GM19240 (cell line): ENCODE data around the gene LHPP.

ENCODE experiments used
- DNase-seq: peaks from one replicate; pipeline ENCODE4 v3.0.0; 2011; ENCODE audit warnings: low spot score; ENCODE audit not compliant: insufficient read length

LHPP gene

GRCh38 chr10:124592101-124592500 is 130.5 kb downstream of the LHPP start:
- no peak for DNase-seq

GRCh38 chr10:124592736-124593430 is 131.3 kb downstream of the LHPP start:
- DNase-seq = no peak

DNA sequence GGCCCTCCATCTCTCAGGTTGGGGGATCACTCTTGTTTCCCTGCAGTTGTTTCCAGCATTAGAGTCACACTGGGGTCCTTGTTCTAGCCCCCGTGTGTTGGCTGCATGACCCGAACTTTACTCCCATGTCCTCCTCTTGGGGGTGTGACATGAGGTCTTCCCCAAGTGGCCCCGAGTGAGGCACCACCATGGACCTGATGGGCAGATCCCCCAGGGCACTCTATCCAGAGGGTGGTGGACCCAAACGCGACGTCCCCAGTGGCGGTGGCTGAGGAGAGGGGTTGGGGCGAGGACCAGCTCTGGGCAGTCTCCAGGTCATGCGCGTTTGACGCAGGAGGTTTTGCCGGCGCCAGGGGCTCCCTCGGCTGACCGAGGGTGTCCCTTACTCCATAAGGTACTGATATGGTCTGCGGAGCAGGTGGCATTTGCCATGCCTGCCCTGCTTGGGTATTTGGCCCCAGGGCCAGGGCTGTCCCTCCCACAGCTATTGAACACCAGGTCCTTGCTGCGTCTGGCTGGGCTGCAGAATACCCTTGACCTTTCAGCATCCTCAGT is 131.9 kb downstream of the LHPP start:
- DNase-seq = no peak

GRCh38 chr10:124594240-124594639 is 132.6 kb downstream of the LHPP start:
- no peak for DNase-seq

DNA sequence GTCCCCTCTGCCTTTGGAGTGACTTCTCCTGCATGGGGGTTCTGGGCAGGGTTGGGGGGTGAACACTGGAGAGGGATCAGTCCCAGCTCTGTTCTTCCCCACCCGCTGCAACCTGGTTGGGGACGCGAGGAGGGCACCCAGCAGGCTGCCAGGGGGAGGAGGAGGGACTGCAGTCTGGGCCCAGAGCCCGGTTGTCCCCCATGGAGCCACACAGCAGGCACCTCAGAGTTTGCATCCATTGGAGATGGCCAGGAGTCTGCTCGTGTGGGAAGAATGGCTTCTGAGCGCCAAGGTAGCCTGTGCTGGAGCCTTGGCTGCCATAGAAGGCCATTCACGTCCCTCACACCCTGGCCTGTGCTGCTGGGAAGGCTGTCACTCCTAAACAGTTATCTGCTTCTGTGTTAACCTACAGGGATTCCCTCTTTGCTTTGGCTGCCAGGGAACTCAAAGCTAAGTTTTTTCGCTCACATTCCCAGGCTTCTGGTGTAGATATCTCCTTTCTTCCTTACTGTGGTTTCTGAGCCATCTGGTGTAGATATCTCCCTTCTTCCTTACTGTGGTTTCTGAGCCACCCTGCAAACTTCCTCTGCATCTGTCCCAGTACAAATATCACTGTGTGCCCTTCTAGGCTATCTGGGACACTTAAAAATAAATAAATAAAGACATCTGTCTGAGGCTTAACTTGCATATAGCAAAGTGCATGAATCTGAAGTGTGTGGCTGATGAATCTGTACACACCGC is 133.7 kb downstream of the LHPP start:
- no peak for DNase-seq

DNA sequence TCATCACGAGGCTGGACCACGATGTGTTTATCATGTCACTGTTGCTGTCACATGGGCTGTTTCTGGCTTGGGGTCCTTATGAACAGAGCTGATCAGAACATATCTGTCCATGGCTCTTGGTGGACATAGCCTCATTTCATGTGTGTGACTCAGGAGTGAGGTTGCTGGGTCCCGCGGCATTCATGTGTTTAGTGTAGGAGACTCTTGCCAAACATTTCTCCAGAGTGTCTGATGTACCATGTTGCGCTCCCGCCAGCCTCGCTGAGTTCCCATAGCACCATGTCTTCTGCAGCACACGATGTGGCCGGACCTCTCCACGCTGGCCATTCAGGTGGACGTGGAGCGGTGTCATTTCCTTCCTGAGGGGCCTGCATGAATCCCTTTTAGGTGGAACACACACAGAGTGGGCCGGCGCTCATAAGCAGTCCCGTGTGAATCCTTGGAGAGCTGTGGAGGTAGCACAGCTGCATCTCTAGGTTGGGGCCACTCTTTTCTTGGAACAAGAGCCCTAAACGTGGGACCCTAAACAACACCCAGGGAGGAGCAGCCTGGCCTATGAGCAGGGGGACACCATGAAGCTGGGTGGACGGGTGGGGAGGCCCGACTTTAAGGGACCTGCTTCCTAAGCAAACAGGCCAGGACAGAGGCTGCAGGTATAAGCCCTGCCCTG is 134.6 kb downstream of the LHPP start:
- no peak for DNase-seq

GRCh38 chr10:124596962-124597845 is 135.6 kb downstream of the LHPP start:
- no peak for DNase-seq

DNA sequence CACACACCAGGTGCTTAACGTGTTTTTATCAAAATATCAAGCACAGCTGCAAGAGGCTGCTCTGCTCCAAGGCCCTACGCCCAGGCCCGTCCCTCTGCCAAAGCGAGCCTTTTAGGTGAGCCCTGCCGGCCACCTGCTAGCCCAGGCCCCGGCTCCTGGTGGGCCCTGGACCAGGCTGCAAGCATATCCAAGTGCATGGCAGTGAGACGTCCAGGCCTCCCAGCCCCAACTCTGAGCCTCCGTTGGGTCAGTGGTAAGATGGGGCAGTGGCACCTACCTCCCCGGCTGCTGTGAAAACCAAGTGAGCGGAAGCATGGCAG is 136.2 kb downstream of the LHPP start:
- DNase-seq = no peak

- no peak for DNase-seq
These were observed 136.6 kb downstream of the LHPP start for GRCh38 chr10:124598196-124598595.

DNA sequence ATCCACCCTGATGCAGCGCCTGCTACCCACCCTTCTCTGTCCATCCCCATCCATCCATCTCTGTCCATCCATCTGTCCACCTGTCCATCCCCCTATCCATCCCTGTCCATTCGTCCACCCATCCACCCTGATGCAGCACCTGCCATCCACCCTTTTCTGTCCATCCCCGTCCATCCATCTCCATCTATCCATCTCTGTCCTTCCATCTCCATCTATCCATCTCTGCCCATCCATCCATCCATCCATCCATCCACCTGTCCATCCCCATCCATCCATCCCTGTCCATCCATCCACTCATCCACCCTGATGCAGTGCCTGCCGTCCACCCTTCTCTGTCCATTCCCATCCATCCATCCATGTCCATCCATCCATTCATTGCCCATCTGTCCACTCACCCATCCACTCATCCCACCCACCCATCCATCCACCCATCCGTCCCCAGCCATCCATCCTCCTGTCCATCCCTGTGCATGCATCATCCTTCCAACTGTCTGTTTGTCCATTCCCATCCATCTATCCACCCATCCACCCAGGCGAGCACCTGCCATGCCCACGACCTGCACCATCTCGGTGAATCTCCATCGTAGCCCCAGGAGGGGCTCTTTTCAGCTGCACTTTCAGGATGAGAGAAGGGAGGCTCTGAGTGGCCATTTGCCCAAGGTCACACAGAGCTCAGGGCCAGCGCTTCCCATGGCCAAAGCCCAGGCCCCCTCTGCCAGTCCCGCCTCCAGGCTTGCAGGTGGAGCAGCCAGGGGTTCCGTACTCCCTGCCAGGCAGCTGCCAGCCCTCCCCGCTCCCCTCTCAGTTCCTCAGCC is 137.4 kb downstream of the LHPP start:
- no peak for DNase-seq

GRCh38 chr10:124599588-124600050 is 138.0 kb downstream of the LHPP start:
- no peak for DNase-seq

- DNase-seq = no peak
These were observed 138.6 kb downstream of the LHPP start for GRCh38 chr10:124600051-124600880.

DNA sequence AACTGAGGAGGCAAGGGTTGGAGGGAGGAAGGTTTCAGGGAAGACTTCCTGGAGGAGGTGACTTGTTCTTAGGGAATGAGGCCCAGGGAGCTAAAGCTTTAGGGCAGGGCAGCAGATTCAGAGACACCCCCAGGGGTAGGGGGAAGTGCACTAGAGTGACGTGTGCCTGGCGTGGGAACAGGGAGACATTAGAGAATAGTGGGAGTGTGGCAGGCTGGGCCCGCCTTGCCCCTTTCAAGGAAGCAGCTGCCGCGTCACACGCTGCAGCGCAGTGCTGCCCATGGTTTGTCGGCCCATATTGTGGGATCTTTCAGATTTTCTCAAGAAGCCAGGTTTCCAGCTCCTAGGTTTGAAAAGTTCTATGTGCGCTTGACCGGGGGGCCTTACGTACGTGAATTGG is 139.4 kb downstream of the LHPP start:
- DNase-seq = no peak

GRCh38 chr10:124601431-124602120 is 140.0 kb downstream of the LHPP start:
- DNase-seq = no peak

GRCh38 chr10:124602121-124602561 is 140.5 kb downstream of the LHPP start:
- DNase-seq = no peak

DNA sequence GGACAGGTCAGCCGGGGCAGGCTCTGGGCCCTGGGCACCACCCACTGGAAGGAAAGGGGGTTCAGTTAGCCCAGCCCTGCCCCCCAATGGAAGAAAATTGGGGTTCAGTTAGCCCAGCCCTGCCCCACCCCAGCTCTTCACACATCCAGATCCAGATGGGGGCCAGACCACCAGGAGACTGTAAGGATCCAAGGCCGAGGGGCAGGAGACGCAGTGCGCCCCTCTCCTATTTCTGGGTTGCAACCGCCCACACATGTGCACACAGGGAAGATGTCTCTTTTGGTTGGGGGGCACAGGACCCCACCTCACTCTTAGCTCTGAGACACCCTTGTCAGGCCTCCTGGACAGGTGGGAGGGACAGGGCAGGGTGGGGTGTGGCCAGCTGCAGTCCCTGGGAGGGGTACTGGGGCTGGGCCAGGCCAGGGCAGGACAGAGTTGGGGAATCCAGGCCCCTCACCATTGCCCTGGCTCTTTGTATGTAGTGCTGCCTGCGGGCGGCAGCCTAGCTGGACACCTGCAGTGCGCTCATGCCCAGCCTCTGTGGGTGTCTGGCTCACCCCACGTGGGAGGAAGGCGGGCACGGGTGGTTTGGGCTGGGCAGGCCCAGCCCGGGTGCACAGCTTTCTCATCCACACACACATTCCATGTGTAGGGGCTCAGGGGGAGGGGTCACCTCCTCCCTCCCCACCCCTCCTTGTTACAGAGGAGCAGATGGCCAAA is 141.2 kb downstream of the LHPP start:
- DNase-seq = no peak

DNA sequence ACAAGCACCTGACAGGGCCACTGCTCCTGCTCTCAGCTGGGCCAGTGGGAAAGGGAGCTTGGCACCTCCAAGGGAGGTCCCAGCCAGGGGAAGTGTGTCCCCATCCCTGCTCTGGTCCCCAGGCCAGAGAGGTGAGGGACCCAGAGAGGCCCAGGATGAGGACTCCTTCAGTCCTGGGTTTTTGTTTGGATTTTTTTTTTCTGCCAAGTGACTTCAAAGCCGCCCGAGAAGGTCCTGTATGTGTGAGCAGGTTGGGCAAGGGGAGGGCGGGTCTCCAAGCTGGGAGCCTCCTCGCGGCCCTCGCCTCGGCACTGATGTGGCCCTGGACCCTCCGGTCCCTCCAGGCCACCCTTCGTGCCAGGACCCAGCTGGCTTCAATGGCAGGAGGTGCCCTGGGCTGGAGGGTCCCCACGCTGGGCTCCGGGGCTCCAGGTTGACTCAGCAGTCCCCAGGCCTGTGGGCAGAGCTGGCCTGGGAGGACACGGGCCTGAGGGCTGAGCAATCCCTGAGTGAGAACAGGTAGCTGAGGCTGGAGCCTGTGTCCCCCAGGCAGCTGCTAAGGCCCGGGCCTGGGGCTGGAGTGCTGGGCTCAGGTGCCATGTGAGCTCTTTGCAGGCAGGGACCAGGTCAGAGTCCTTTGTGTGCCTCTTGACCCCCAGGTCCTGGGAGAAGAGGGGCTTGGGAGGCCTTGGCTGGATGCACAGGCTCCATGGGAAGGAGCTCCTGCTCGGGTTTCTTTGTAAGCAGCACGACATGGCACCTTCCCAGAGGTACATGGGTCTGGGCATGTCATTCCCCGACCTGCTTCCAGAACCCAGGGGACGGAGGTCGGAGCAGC is 142.0 kb downstream of the LHPP start:
- no peak for DNase-seq
